ENCODE measurements around the gene SRPRB. TPM values are rescaled to one million over a fixed set of nuclear protein-coding genes. Genes with fewer than 3 reads are reported as not detected.

The SRPRB gene
- total RNA-seq, 6 experiments from 2014 or later, result 94.3 to 130 (median 99.4) TPM

GRCh38 chr3:133773732-133774131 lies 31.9 kb upstream of the SRPRB start:
- Mint-ChIP-seq H3K27me3 (ENCODE audit: insufficient read depth) (peaks cover 7% of the 10 kb centered on the region), H3K36me3 (ENCODE audit: low read depth) (no peaks in the 10 kb centered on the region), H3K27ac (no peak overlapping the region), H3K4me1 (ENCODE audit: low read depth) (no peaks in the 10 kb centered on the region), H3K4me3 (no peak overlapping the region), H3K9me3 (no peaks in the 10 kb centered on the region)
- DNase-seq, result no peak
- no peak for TF ChIP-seq CTCF (IDR thresholded peaks at IDR 0.05)

GRCh38 chr3:133775309-133775708 lies 30.3 kb upstream of the SRPRB start:
- no peaks in the 10 kb centered on the region for H3K4me1 Mint-ChIP-seq (ENCODE audit: low read depth)
- peaks cover 7% of the 10 kb centered on the region for H3K27me3 Mint-ChIP-seq (ENCODE audit: insufficient read depth)
- H3K4me3 Mint-ChIP-seq, result no peak overlapping the region
- H3K9me3 Mint-ChIP-seq, result no peaks in the 10 kb centered on the region
- TF ChIP-seq CTCF (IDR thresholded peaks at IDR 0.05), result no peak
- no peaks in the 10 kb centered on the region for H3K36me3 Mint-ChIP-seq (ENCODE audit: low read depth)
- H3K27ac Mint-ChIP-seq, result no peak overlapping the region
- no peak for DNase-seq

- no peaks in the 10 kb centered on the region for H3K4me1 Mint-ChIP-seq (ENCODE audit: low read depth)
- no peaks in the 10 kb centered on the region for H3K9me3 Mint-ChIP-seq
- peaks cover 7% of the 10 kb centered on the region for H3K27me3 Mint-ChIP-seq (ENCODE audit: insufficient read depth)
- DNase-seq, result no peak
- no peak for TF ChIP-seq CTCF (IDR thresholded peaks at IDR 0.05)
- H3K36me3 Mint-ChIP-seq (ENCODE audit: low read depth), result no peaks in the 10 kb centered on the region
- H3K4me3 Mint-ChIP-seq, result no peak overlapping the region
- no peak overlapping the region for H3K27ac Mint-ChIP-seq
These were observed 29.8 kb upstream of the SRPRB start for GRCh38 chr3:133775835-133776234.

GRCh38 chr3:133776794-133777438 lies 28.7 kb upstream of the SRPRB start:
- no peaks in the 10 kb centered on the region for H3K9me3 Mint-ChIP-seq
- no peak for TF ChIP-seq CTCF (IDR thresholded peaks at IDR 0.05)
- H3K27me3 Mint-ChIP-seq (ENCODE audit: insufficient read depth), result peaks cover 7% of the 10 kb centered on the region
- no peak overlapping the region for H3K27ac Mint-ChIP-seq
- no peaks in the 10 kb centered on the region for H3K36me3 Mint-ChIP-seq (ENCODE audit: low read depth)
- H3K4me1 Mint-ChIP-seq (ENCODE audit: low read depth), result no peaks in the 10 kb centered on the region
- no peak for DNase-seq
- H3K4me3 Mint-ChIP-seq, result no peak overlapping the region

- H3K27me3 Mint-ChIP-seq (ENCODE audit: insufficient read depth), result peaks cover 7% of the 10 kb centered on the region
- no peak overlapping the region for H3K4me3 Mint-ChIP-seq
- no peaks in the 10 kb centered on the region for H3K36me3 Mint-ChIP-seq (ENCODE audit: low read depth)
- H3K27ac Mint-ChIP-seq, result no peak overlapping the region
- H3K4me1 Mint-ChIP-seq (ENCODE audit: low read depth), result no peaks in the 10 kb centered on the region
- H3K9me3 Mint-ChIP-seq, result no peaks in the 10 kb centered on the region
- no peak for DNase-seq
- TF ChIP-seq CTCF (IDR thresholded peaks at IDR 0.05), result no peak
These were observed 27.6 kb upstream of the SRPRB start for GRCh38 chr3:133777807-133778568.

All from HFFc6 (cell line).